HepG2 (cell line): ENCODE results near the gene CNDP1. TPM values are rescaled to one million over a fixed set of nuclear protein-coding genes. Genes with fewer than 3 reads are reported as not detected.

Source experiments
- ATAC-seq: fragments of 200-7000 bp; cut with Tn5 transposase; 3 replicates; pipeline ENCODE4 v1.9.1; 2020; ENCODE audit warnings: mild to moderate bottlenecking, moderate library complexity
- BruUV-seq: library from RNA; stranded (reverse); fragments of 400-500 nt; replicated peaks from 2 replicates; lab custom pipeline; 2021; lab: Mats Ljungman, UMichigan
- CTCF ChIA-PET: fragments of 300-600 bp; formaldehyde crosslinking; extraction: SDS; loops from one replicate; lab custom pipeline; 2021; ENCODE audit warnings: low total read pairs, inconsistent platforms, low intra/inter-chr PET ratio; lab: Yijun Ruan, JAX
- POLR2A ChIA-PET: fragments of 350-600 bp; sonication (Branson Sonifier 250); formaldehyde crosslinking; loops from one replicate; lab custom pipeline; 2020; ENCODE audit warnings: antibody characterized with exemption, inconsistent platforms; lab: Yijun Ruan, JAX
- DNase-seq: peaks from one replicate; pipeline ENCODE4 v3.0.0-alpha.2; 2015; ENCODE audit warnings: low spot score
- FAIRE-seq: peaks from 3 replicates; lab custom pipeline; 2011; peaks lifted over from hg19 to GRCh38; lab: Jason Lieb, UNC
- H2AFZ ChIP-seq: one replicate; pipeline ENCODE4 v1.6.1; 2011; ENCODE audit warnings: low read length, inconsistent platforms
- H3K27ac ChIP-seq: fragments of 300-600 bp; 3 replicates; pipeline ENCODE4 v1.8.0; 2011; ENCODE audit warnings: mixed run types, mild to moderate bottlenecking, mixed read lengths, low read length, inconsistent platforms; ENCODE audit not compliant: insufficient read depth; ENCODE audit errors: extremely low read length
- H3K27me3 ChIP-seq, 2 experiments: fragments of 200-600 bp in 1 of 2; 2 replicates in 1 of 2; 3 replicates in 1 of 2; pipeline versions ENCODE4 v1.6.0 to v1.8.0; 2011; ENCODE audit warnings: low read length in 2 of 2, mild to moderate bottlenecking in 2 of 2, moderate library complexity in 2 of 2, inconsistent platforms in 1 of 2; ENCODE audit not compliant: insufficient read depth in 2 of 2, control insufficient read depth in 1 of 2
- H3K36me3 ChIP-seq, 2 experiments: fragments of 200-600 bp in 1 of 2; replicated peaks in 1 of 2; 2 replicates in 1 of 2; 3 replicates in 1 of 2; pipeline versions ENCODE4 v1.5.1 to v1.8.0; 2011; ENCODE audit warnings: low read length in 2 of 2, inconsistent platforms in 1 of 2; ENCODE audit not compliant: insufficient read depth in 2 of 2, control insufficient read depth in 1 of 2
- H3K4me1 ChIP-seq: 2 replicates; pipeline ENCODE4 v1.5.1; 2012; ENCODE audit warnings: low read length, inconsistent platforms; ENCODE audit not compliant: insufficient read depth
- H3K4me2 ChIP-seq: 2 replicates; pipeline ENCODE4 v1.6.0; 2011; ENCODE audit warnings: low read depth, low read length, inconsistent platforms
- H3K4me3 ChIP-seq, 3 experiments: fragments of 200-600 bp in 1 of 3; sonication (generic), shearing (Covaris generic) in 1 of 3; replicated peaks in 1 of 3; 2 replicates each; pipeline ENCODE4 v1.5.1; 2011 to 2016; ENCODE audit warnings: low read length in 3 of 3, inconsistent platforms in 2 of 3, low read depth in 2 of 3, mild to moderate bottlenecking in 2 of 3, control low read depth in 1 of 3, mixed read lengths in 1 of 3; ENCODE audit not compliant: insufficient read depth in 1 of 3
- H3K79me2 ChIP-seq: one replicate; pipeline ENCODE4 v1.6.1; 2011; ENCODE audit warnings: low read length, inconsistent platforms; ENCODE audit not compliant: insufficient read depth
- H3K9ac ChIP-seq: 2 replicates; pipeline ENCODE4 v1.6.0; 2011; ENCODE audit warnings: mild to moderate bottlenecking, low read depth, low read length, inconsistent platforms; ENCODE audit not compliant: insufficient read depth
- H3K9me3 ChIP-seq: 2 replicates; pipeline ENCODE4 v1.5.1; 2012; ENCODE audit warnings: mild to moderate bottlenecking, low read length
- H4K20me1 ChIP-seq: 2 replicates; pipeline ENCODE4 v1.6.0; 2011; ENCODE audit warnings: inconsistent platforms, mild to moderate bottlenecking, low read length, moderate library complexity; ENCODE audit not compliant: insufficient read depth
- CEBPG ChIP-seq: IDR thresholded peaks from 2 replicates; pipeline ENCODE4 v1.6.1; 2016
- ETS1 ChIP-seq: sonication (generic); formaldehyde crosslinking; IDR thresholded peaks from 2 replicates; pipeline ENCODE4 v1.4.0; 2020; ENCODE audit warnings: missing genetic modification reagents
- TFDP1 ChIP-seq: IDR thresholded peaks from 2 replicates; pipeline ENCODE4 v1.6.1; 2016; ENCODE audit warnings: missing compliant biosample characterization, missing genetic modification reagents, borderline replicate concordance
- WGBS: methylation state at CpG from one replicate; pipeline ENCODE4 v1.1.6; 2017; ENCODE audit warnings: low lambda C conversion rate; 5-methylcytosine and 5-hydroxymethylcytosine counted together
- in situ Hi-C: cut with HindIII; loops from 2 replicates; pipeline ENCODE4 v1.10.0; 2017; ENCODE audit warnings: low pct_unique_long_range_greater_than_20kb; ENCODE audit not compliant: extremely low pct_ligation_motif_present
- intact Hi-C: fragments of 100-400 bp; cut with micrococcal nuclease; formaldehyde crosslinking; loops from one replicate; pipeline ENCODE4 v1.10.0; 2022; ENCODE audit not compliant: unreplicated experiment
- polyA plus RNA-seq, 8 experiments: library from polyadenylated mRNA; depleted of rRNA in 3 of 8; stranded (reverse) in 7 of 8; unstranded in 1 of 8; fragments of >200 nt; fragmentation: Illumina TruSeq in 4 of 8; extraction: Trizol in 4 of 8; gene quantifications; 2 replicates each; pipeline versions ENCODE4 v1.2.1 to v1.2.3, GENCODE V29; 2011 to 2016; ENCODE audit warnings: low read depth in 4 of 8, missing spikeins in 1 of 8, mixed read lengths in 1 of 8; ENCODE audit not compliant: insufficient read depth in 1 of 8
- total RNA-seq, 5 experiments: library from RNA; depleted of rRNA; stranded (reverse); fragments of >200 nt; fragmentation: Illumina TruSeq; extraction: Trizol; gene quantifications; 2 replicates each; pipeline ENCODE4 v1.2.3, GENCODE V29; 2016; ENCODE audit warnings: low read depth in 1 of 5
- TF ChIP-seq, protein P1 (sequence below): IDR thresholded peaks from 2 replicates; pipeline ENCODE4 v1.6.1; 2016; ENCODE audit warnings: missing genetic modification reagents, missing compliant biosample characterization
- TF ChIP-seq, protein P2 (sequence below): sonication (generic); formaldehyde crosslinking; IDR thresholded peaks from 2 replicates; pipeline ENCODE4 v1.9.0; 2021; ENCODE audit warnings: missing genetic modification reagents, borderline replicate concordance

The CNDP1 gene
- total and polyA plus RNA-seq, 2 of the 13 experiments (the other 11 are each of a cell fraction or from before 2014, with no cell fraction given): 0.01 TPM; not detected in 1

GRCh38 chr18:74571895-74572680, 37.8 kb downstream of the CNDP1 start:
- Histone ChIP-seq H3K9ac (no peak overlapping the region), H3K27me3 (peaks cover 0 to 16% of the 10 kb centered on the region in 2 experiments; a peak in 1 of 5 replicates), H3K9me3 (no peaks in the 10 kb centered on the region), H2AFZ (no peak overlapping the region), H3K4me3 (no peak overlapping the region), H3K27ac (no peak overlapping the region), H4K20me1 (no peaks in the 10 kb centered on the region), H3K79me2 (no peaks in the 10 kb centered on the region), H3K36me3 (no peaks in the 10 kb centered on the region), H3K4me2 (no peak overlapping the region), H3K4me1 (no peaks in the 10 kb centered on the region)
- intact Hi-C loops (no loop called here), in situ Hi-C loops (no loop called here)
- no TSS peak for BruUV-seq
- TF ChIP-seq ETS1: no peak
- TF ChIP-seq, protein P1, sequence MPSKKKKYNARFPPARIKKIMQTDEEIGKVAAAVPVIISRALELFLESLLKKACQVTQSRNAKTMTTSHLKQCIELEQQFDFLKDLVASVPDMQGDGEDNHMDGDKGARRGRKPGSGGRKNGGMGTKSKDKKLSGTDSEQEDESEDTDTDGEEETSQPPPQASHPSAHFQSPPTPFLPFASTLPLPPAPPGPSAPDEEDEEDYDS: no peak
- TF ChIP-seq, protein P2, sequence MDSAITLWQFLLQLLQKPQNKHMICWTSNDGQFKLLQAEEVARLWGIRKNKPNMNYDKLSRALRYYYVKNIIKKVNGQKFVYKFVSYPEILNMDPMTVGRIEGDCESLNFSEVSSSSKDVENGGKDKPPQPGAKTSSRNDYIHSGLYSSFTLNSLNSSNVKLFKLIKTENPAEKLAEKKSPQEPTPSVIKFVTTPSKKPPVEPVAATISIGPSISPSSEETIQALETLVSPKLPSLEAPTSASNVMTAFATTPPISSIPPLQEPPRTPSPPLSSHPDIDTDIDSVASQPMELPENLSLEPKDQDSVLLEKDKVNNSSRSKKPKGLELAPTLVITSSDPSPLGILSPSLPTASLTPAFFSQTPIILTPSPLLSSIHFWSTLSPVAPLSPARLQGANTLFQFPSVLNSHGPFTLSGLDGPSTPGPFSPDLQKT (CRISPR knock-in tag): no peak
- no peak for TF ChIP-seq CEBPG (CRISPR knock-in tag)
- no peak for TF ChIP-seq TFDP1
- ATAC-seq (no peak), DNase-seq (no peak), FAIRE-seq (no peak)
- ChIA-PET POLR2A (no interaction called here), CTCF (no interaction called here)
- 42% methylated on average over 12 of the region's 12 CpGs for WGBS
